Measurements from ENCODE around the gene MICAL1. TPM values are rescaled to one million over a fixed set of nuclear protein-coding genes. Genes with fewer than 3 reads are reported as not detected.

MICAL1 gene
- total and polyA plus RNA-seq, 10 donors: 51.5 to 169 (median 83.2) TPM

GRCh38 chr6:109406196-109406595, 49.4 kb downstream of the MICAL1 start:
- no peaks in the 10 kb centered on the region for H3K27me3 ChIP-seq (replicated peaks in 1 of 7)
- 81 to 89% (median 84%) methylated on average over 4 of the region's 4 CpGs for WGBS, 5 donors
- DNase-seq: no peak
- no peaks in the 10 kb centered on the region for H3K36me3 ChIP-seq
- no peaks in the 10 kb centered on the region for H3K4me1 ChIP-seq
- no peak overlapping the region for H3K27ac ChIP-seq
- H3K4me3 ChIP-seq: no peak overlapping the region
- no peaks in the 10 kb centered on the region for H3K9me3 ChIP-seq
- intact Hi-C loops (cut with DNase I; ENCODE audit: low total_unique reads): no loop called here
- TF ChIP-seq POLR2A (IDR thresholded peaks at IDR 0.05) (no peak), POLR2AphosphoS5 (IDR thresholded peaks at IDR 0.05) (no peak), CTCF (IDR thresholded peaks at IDR 0.05 in 8 of 11, conservative IDR thresholded peaks at IDR 0.05 in 3 of 11) (no peak)

- WGBS, 5 donors: 38 to 63% (median 51%) methylated on average over 4 of the region's 4 CpGs
- no peak overlapping the region for H3K27ac ChIP-seq
- intact Hi-C loops (cut with DNase I; ENCODE audit: low total_unique reads): no loop called here
- no peaks in the 10 kb centered on the region for H3K4me1 ChIP-seq
- no peaks in the 10 kb centered on the region for H3K27me3 ChIP-seq (replicated peaks in 1 of 7)
- no peaks in the 10 kb centered on the region for H3K36me3 ChIP-seq
- no peak for DNase-seq
- no peaks in the 10 kb centered on the region for H3K9me3 ChIP-seq
- no peak overlapping the region for H3K4me3 ChIP-seq
- no peak for TF ChIP-seq POLR2A (IDR thresholded peaks at IDR 0.05)
- TF ChIP-seq CTCF (IDR thresholded peaks at IDR 0.05 in 8 of 11, conservative IDR thresholded peaks at IDR 0.05 in 3 of 11): peak in 1 of 11 experiments; percentile 9
These were observed 58.6 kb downstream of the MICAL1 start for GRCh38 chr6:109397020-109397419.

GRCh38 chr6:109396046-109396718, 59.4 kb downstream of the MICAL1 start:
- 80 to 88% (median 83%) methylated on average over 12 of the region's 12 CpGs for WGBS, 5 donors
- intact Hi-C loops (cut with DNase I; ENCODE audit: low total_unique reads): no loop called here
- H3K36me3 ChIP-seq: no peaks in the 10 kb centered on the region
- TF ChIP-seq CTCF (IDR thresholded peaks at IDR 0.05 in 8 of 11, conservative IDR thresholded peaks at IDR 0.05 in 3 of 11) (no peak), POLR2AphosphoS5 (IDR thresholded peaks at IDR 0.05) (no peak)
- no peaks in the 10 kb centered on the region for H3K27me3 ChIP-seq (replicated peaks in 1 of 7)
- no peak for DNase-seq
- no peak overlapping the region for H3K27ac ChIP-seq
- no peaks in the 10 kb centered on the region for H3K4me1 ChIP-seq
- H3K9me3 ChIP-seq: no peaks in the 10 kb centered on the region
- H3K4me3 ChIP-seq: no peak overlapping the region

Other genes starting within 250 kb of the MICAL1 start
- 100 to 1,000 TPM; 179 to 249 (median 213) TPM for gene CD164, start 73.3 kb downstream of the MICAL1 start, total RNA-seq
- gene CD164, start 73.3 kb downstream of the MICAL1 start, polyA plus RNA-seq: 100 to 1,000 TPM in 2 of 3 donors, 10 to 100 TPM in 1; 79.4 to 119 (median 105) TPM
- 1 to 10 TPM in 2 of 7 donors, under 1 TPM in 5; 0.19 to 4.8 (median 0.91) TPM for gene PPIL6, start 15.1 kb downstream of the MICAL1 start, total RNA-seq
- gene PPIL6, start 15.1 kb downstream of the MICAL1 start, polyA plus RNA-seq: under 1 TPM; 0.13 to 0.70 (median 0.36) TPM
- gene SMPD2, start 15.0 kb downstream of the MICAL1 start, total RNA-seq: 10 to 100 TPM; 11.4 to 21.4 (median 18.9) TPM
- gene SMPD2, start 15.0 kb downstream of the MICAL1 start, polyA plus RNA-seq: 10 to 100 TPM; 15.6 to 21.0 (median 18.9) TPM
- gene ZBTB24, start 27.4 kb upstream of the MICAL1 start, total RNA-seq: 10 to 100 TPM; 11.1 to 15.0 (median 13.0) TPM
- gene ZBTB24, start 27.4 kb upstream of the MICAL1 start, polyA plus RNA-seq: 1 to 10 TPM; 4.5 to 8.7 (median 5.6) TPM
- 10 to 100 TPM in 6 of 7 donors, 1 to 10 TPM in 1; 9.0 to 24.9 (median 13.9) TPM for gene AK9, start 235.4 kb upstream of the MICAL1 start, total RNA-seq
- 1 to 10 TPM; 3.8 to 4.1 (median 3.9) TPM for gene AK9, start 235.4 kb upstream of the MICAL1 start, polyA plus RNA-seq
- gene FIG4, start 235.5 kb upstream of the MICAL1 start, total RNA-seq: 10 to 100 TPM; 24.4 to 35.1 (median 28.1) TPM
- 10 to 100 TPM; 10.2 to 12.1 (median 11.3) TPM for gene FIG4, start 235.5 kb upstream of the MICAL1 start, polyA plus RNA-seq

Data from spleen (tissue), 11 donors.